Esophagus muscularis mucosa (tissue), 4 donors: Measurements from ENCODE around the gene KIF3B. TPM values are rescaled to one million over a fixed set of nuclear protein-coding genes. Genes with fewer than 3 reads are reported as not detected.
"Not testable (repeated sequence)": the region's sequence is repeated elsewhere in the genome, so short reads cannot be mapped to it uniquely, and the experiment has no call there.

Experiments
- DNase-seq: peaks from one replicate; pipeline ENCODE4 v3.0.0-alpha.2; 2017; ENCODE audit errors: extremely low spot score
- H3K27ac ChIP-seq, 4 donors: fragments of 200-600 bp; sonication (generic); replicated peaks in 1 of 4; 1 replicate in 3 of 4; 2 replicates in 1 of 4; pipeline ENCODE4 v1.5.1; 2016 to 2019; ENCODE audit warnings: mild to moderate bottlenecking in 1 of 4
- H3K27me3 ChIP-seq, 4 donors: fragments of 200-600 bp; sonication (generic); one replicate each; pipeline versions ENCODE4 v1.5.1 to v1.6.0; 2016 to 2019
- H3K36me3 ChIP-seq, 4 donors: fragments of 200-600 bp; sonication (generic); one replicate each; pipeline ENCODE4 v1.5.1; 2016 to 2019
- H3K4me1 ChIP-seq, 4 donors: fragments of 200-600 bp; sonication (generic); one replicate each; pipeline ENCODE4 v1.5.1; 2016 to 2019
- H3K4me3 ChIP-seq, 4 donors: fragments of 200-600 bp; sonication (generic); 1 replicate in 2 of 4; 2 replicates in 2 of 4; pipeline ENCODE4 v1.5.1; 2016 to 2019; ENCODE audit warnings: mild to moderate bottlenecking in 4 of 4, moderate library complexity in 1 of 4
- H3K9me3 ChIP-seq, 4 donors: fragments of 200-600 bp; sonication (generic); 1 replicate in 3 of 4; 2 replicates in 1 of 4; pipeline ENCODE4 v1.5.1; 2016 to 2019
- EP300 ChIP-seq: sonication (generic); formaldehyde crosslinking; IDR thresholded peaks from one replicate; pipeline ENCODE4 v1.6.1; 2017; ENCODE audit warnings: antibody characterized with exemption
- POLR2A ChIP-seq: fragments of 450-650 bp; IDR thresholded peaks from one replicate; pipeline ENCODE4 v1.6.1; 2017; ENCODE audit warnings: antibody characterized with exemption, moderate library complexity, mild to moderate bottlenecking, low read depth
- POLR2AphosphoS5 ChIP-seq, 2 donors: sonication (generic); formaldehyde crosslinking; IDR thresholded peaks; one replicate each; pipeline ENCODE4 v1.6.1; 2017; ENCODE audit warnings: antibody characterized with exemption in 2 of 2
- WGBS: methylation state at CpG from one replicate; pipeline ENCODE4 v1.1.5; 2018; 5-methylcytosine and 5-hydroxymethylcytosine counted together
- intact Hi-C: fragments of 100-400 bp; cut with DNase I; formaldehyde crosslinking; loops from one replicate; pipeline ENCODE4 v1.15.1; 2023
- total RNA-seq, 4 donors: library from RNA; depleted of rRNA; stranded (reverse); fragments of >200 nt; gene quantifications; one replicate each; pipeline versions ENCODE4 v1.1.0 to v1.2.1, GENCODE V29; 2016
- TF ChIP-seq, protein P1 (sequence below), 3 experiments: fragments of 200-600 bp in 2 of 3; fragments of 450-650 bp in 1 of 3; sonication (generic) in 2 of 3; IDR thresholded peaks; one replicate each; pipeline ENCODE4 v1.5.1; 2017 to 2019; ENCODE audit warnings: antibody characterized with exemption in 3 of 3, mild to moderate bottlenecking in 2 of 3, moderate library complexity in 1 of 3

KIF3B gene
- total RNA-seq, 4 donors from 2014 or later, result 20.7 to 28.3 (median 23.5) TPM

- no peak for DNase-seq
- Histone ChIP-seq H3K4me3 (no peak overlapping the region), H3K9me3 (no peaks in the 10 kb centered on the region), H3K36me3 (no peaks in the 10 kb centered on the region), H3K4me1 (no peaks in the 10 kb centered on the region), H3K27ac (no peak overlapping the region), H3K27me3 (no peaks in the 10 kb centered on the region)
- intact Hi-C loops, result no loop called here
- TF ChIP-seq POLR2AphosphoS5 (IDR thresholded peaks at IDR 0.05), result no peak
- TF ChIP-seq POLR2A, result no peak
- TF ChIP-seq, protein P1, sequence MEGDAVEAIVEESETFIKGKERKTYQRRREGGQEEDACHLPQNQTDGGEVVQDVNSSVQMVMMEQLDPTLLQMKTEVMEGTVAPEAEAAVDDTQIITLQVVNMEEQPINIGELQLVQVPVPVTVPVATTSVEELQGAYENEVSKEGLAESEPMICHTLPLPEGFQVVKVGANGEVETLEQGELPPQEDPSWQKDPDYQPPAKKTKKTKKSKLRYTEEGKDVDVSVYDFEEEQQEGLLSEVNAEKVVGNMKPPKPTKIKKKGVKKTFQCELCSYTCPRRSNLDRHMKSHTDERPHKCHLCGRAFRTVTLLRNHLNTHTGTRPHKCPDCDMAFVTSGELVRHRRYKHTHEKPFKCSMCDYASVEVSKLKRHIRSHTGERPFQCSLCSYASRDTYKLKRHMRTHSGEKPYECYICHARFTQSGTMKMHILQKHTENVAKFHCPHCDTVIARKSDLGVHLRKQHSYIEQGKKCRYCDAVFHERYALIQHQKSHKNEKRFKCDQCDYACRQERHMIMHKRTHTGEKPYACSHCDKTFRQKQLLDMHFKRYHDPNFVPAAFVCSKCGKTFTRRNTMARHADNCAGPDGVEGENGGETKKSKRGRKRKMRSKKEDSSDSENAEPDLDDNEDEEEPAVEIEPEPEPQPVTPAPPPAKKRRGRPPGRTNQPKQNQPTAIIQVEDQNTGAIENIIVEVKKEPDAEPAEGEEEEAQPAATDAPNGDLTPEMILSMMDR (IDR thresholded peaks at IDR 0.05), result no peak
- no peak for TF ChIP-seq EP300
- WGBS, result 93% methylated on average over 6 of the region's 6 CpGs
These were observed 25.3 kb upstream of the KIF3B start for GRCh38 chr20:32252189-32252588.

GRCh38 chr20:32260973-32261372 lies 16.5 kb upstream of the KIF3B start:
- H3K36me3 ChIP-seq, H3K27me3 ChIP-seq, DNase-seq, H3K4me3 ChIP-seq, H3K4me1 ChIP-seq, H3K27ac ChIP-seq, intact Hi-C loops, H3K9me3 ChIP-seq: not testable (repeated sequence)
- WGBS, result 92% methylated on average over 10 of the region's 10 CpGs

- Histone ChIP-seq H3K4me3 (no peak overlapping the region), H3K27ac (no peak overlapping the region), H3K36me3 (no peaks in the 10 kb centered on the region), H3K27me3 (no peaks in the 10 kb centered on the region), H3K9me3 (no peaks in the 10 kb centered on the region), H3K4me1 (no peaks in the 10 kb centered on the region)
- no peak for DNase-seq
- 66% methylated on average over 2 of the region's 2 CpGs for WGBS
- TF ChIP-seq POLR2A (no peak), EP300 (no peak), POLR2AphosphoS5 (IDR thresholded peaks at IDR 0.05) (no peak)
- TF ChIP-seq, protein P1 (IDR thresholded peaks at IDR 0.05), result no peak
- intact Hi-C loops, result no loop called here
These were observed 15.8 kb upstream of the KIF3B start for GRCh38 chr20:32261644-32262043.

DNA sequence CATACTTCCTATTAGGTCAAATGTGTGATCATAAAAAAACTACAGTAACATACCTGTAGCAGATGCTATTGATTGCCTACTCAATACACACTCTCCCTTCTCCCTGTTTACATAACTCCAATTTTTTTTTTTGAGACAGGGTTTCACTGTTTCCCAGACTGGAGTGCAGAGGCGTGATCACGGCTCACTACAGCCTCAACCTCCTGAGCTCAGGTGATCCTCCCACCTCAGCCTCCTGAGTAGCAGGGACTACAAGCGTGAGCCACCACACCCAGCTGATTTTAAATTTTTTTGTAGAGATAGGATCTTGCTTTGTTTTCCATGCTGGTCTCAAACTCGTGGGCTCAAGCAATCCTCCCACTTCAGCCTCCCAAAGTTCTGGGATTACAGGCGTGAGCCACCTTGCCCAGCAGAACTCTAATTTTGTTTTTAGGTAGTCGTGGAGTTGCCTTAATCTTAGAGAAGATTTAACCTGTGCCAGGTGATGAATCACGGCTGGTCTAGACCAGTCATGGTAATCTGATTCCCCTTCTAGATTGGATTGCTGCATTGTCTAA lies 14.0 kb upstream of the KIF3B start:
- Histone ChIP-seq H3K9me3 (no peaks in the 10 kb centered on the region), H3K4me1 (no peaks in the 10 kb centered on the region), H3K27ac (no peak overlapping the region), H3K36me3 (no peaks in the 10 kb centered on the region), H3K4me3 (no peak overlapping the region), H3K27me3 (no peaks in the 10 kb centered on the region)
- WGBS, result 77% methylated on average over 7 of the region's 7 CpGs
- no peak for DNase-seq
- intact Hi-C loops, result no loop called here
- TF ChIP-seq POLR2A, result no peak
- TF ChIP-seq, protein P1 (IDR thresholded peaks at IDR 0.05), result no peak
- TF ChIP-seq EP300, result no peak

- intact Hi-C loops, result no loop called here
- Histone ChIP-seq H3K4me1 (peaks cover 0 to under 1% (median 0%) of the 10 kb centered on the region in 4 donors), H3K4me3 (no peak overlapping the region), H3K9me3 (no peaks in the 10 kb centered on the region), H3K36me3 (no peaks in the 10 kb centered on the region), H3K27me3 (peaks cover 0 to 19% (median 0%) of the 10 kb centered on the region in 4 donors), H3K27ac (no peak overlapping the region)
- no peak for TF ChIP-seq POLR2AphosphoS5 (IDR thresholded peaks at IDR 0.05)
- TF ChIP-seq POLR2A, result no peak
- no peak for TF ChIP-seq EP300
- TF ChIP-seq, protein P1 (IDR thresholded peaks at IDR 0.05), result no peak
- WGBS, result 49% methylated on average over 5 of the region's 5 CpGs
- DNase-seq, result no peak
These were observed 5.8 kb upstream of the KIF3B start for GRCh38 chr20:32271620-32272019.
